IMR-90 (cell line): ENCODE data around the gene PKHD1. TPM values are rescaled to one million over a fixed set of nuclear protein-coding genes. Genes with fewer than 3 reads are reported as not detected.

Experiments used
- ATAC-seq: fragments of 200-7000 bp; cut with Tn5 transposase; 2 replicates; pipeline ENCODE4 v1.9.1; 2020; ENCODE audit warnings: low read depth, mild to moderate bottlenecking, moderate library complexity
- BruUV-seq: library from RNA; stranded (reverse); fragments of 400-500 nt; replicated peaks from 2 replicates; lab custom pipeline; 2021; lab: Mats Ljungman, UMichigan
- CTCF ChIA-PET: fragments of 300-600 bp; formaldehyde crosslinking; extraction: SDS; loops from one replicate; lab custom pipeline; 2021; ENCODE audit warnings: antibody characterized with exemption; lab: Yijun Ruan, JAX
- POLR2A ChIA-PET: fragments of 300-600 bp; sonication (Branson Sonifier 250); formaldehyde crosslinking; loops from one replicate; lab custom pipeline; 2022; ENCODE audit warnings: antibody characterized with exemption; ENCODE audit not compliant: unreplicated experiment; lab: Charles Lee
- DNase-seq: peaks from one replicate; pipeline ENCODE4 v3.0.0; 2013
- H2AFZ ChIP-seq: replicated peaks from 2 replicates; pipeline ENCODE3; 2013; ENCODE audit warnings: low read length, mild to moderate bottlenecking; ENCODE audit not compliant: poor library complexity
- H2AK5ac ChIP-seq: 2 replicates; pipeline ENCODE4 v1.6.1; 2013; ENCODE audit warnings: low read depth, low read length, inconsistent platforms
- H2AK9ac ChIP-seq: replicated peaks from 2 replicates; pipeline ENCODE3; 2013; ENCODE audit warnings: mild to moderate bottlenecking, low read depth, low read length, moderate library complexity; ENCODE audit not compliant: poor library complexity
- H2BK120ac ChIP-seq: 2 replicates; pipeline ENCODE4 v1.6.1; 2013; ENCODE audit warnings: low read depth, low read length, inconsistent platforms
- H2BK15ac ChIP-seq: 3 replicates; pipeline ENCODE4 v1.6.1; 2013; ENCODE audit warnings: low read depth, low read length, inconsistent platforms
- H2BK20ac ChIP-seq: 2 replicates; pipeline ENCODE4 v1.6.1; 2013; ENCODE audit warnings: low read depth, mild to moderate bottlenecking, inconsistent platforms, low read length, moderate library complexity
- H2BK5ac ChIP-seq: 2 replicates; pipeline ENCODE4 v1.6.1; 2013; ENCODE audit warnings: mild to moderate bottlenecking, low read depth, low read length, inconsistent platforms; ENCODE audit not compliant: poor library complexity, severe bottlenecking
- H3K14ac ChIP-seq: replicated peaks from 2 replicates; pipeline ENCODE4 v1.6.1; 2013; ENCODE audit warnings: low read depth, low read length, inconsistent platforms
- H3K18ac ChIP-seq: 2 replicates; pipeline ENCODE4 v1.6.1; 2013; ENCODE audit warnings: low read depth, low read length, control low read depth
- H3K23ac ChIP-seq: 2 replicates; pipeline ENCODE4 v1.6.1; 2013; ENCODE audit warnings: low read depth, low read length, inconsistent platforms
- H3K27ac ChIP-seq: 2 replicates; pipeline ENCODE4 v1.5.1; 2013; ENCODE audit warnings: mild to moderate bottlenecking, control low read depth, low read length; ENCODE audit not compliant: insufficient read depth
- H3K27me3 ChIP-seq: 2 replicates; pipeline ENCODE4 v1.6.1; 2013; ENCODE audit warnings: low read length; ENCODE audit not compliant: control insufficient read depth, insufficient read depth
- H3K36me3 ChIP-seq: 2 replicates; pipeline ENCODE4 v1.6.1; 2013; ENCODE audit warnings: low read length, mixed read lengths; ENCODE audit not compliant: control insufficient read depth, insufficient read depth
- H3K4ac ChIP-seq: 2 replicates; pipeline ENCODE4 v1.6.1; 2013; ENCODE audit warnings: low read depth, low read length, inconsistent platforms
- H3K4me1 ChIP-seq: 2 replicates; pipeline ENCODE4 v1.6.1; 2013; ENCODE audit warnings: low read length, mixed read lengths; ENCODE audit not compliant: control insufficient read depth, insufficient read depth
- H3K4me2 ChIP-seq: 2 replicates; pipeline ENCODE4 v1.6.1; 2013; ENCODE audit warnings: low read depth, mild to moderate bottlenecking, control low read depth, low read length, moderate library complexity
- H3K4me3 ChIP-seq: 2 replicates; pipeline ENCODE4 v1.5.1; 2013; ENCODE audit warnings: low read depth, mild to moderate bottlenecking, control low read depth, low read length, moderate library complexity; ENCODE audit not compliant: insufficient read depth
- H3K56ac ChIP-seq: 2 replicates; pipeline ENCODE4 v1.6.1; 2013; ENCODE audit warnings: low read length, inconsistent platforms; ENCODE audit not compliant: insufficient read depth; ENCODE audit errors: extremely low read depth
- H3K79me1 ChIP-seq, 2 experiments: 2 replicates each; pipeline ENCODE4 v1.6.1; 2013; ENCODE audit warnings: low read length in 2 of 2, inconsistent platforms in 1 of 2, low read depth in 1 of 2
- H3K9ac ChIP-seq: 2 replicates; pipeline ENCODE4 v1.6.1; 2013; ENCODE audit warnings: low read depth, low read length, control low read depth
- H3K9me1 ChIP-seq: 2 replicates; pipeline ENCODE4 v1.6.1; 2013; ENCODE audit warnings: low read length, inconsistent platforms; ENCODE audit not compliant: insufficient read depth
- H3K9me3 ChIP-seq: 2 replicates; pipeline ENCODE4 v1.6.1; 2013; ENCODE audit warnings: low read length; ENCODE audit not compliant: control insufficient read depth, insufficient read depth
- H4K20me1 ChIP-seq: 2 replicates; pipeline ENCODE4 v1.6.1; 2013; ENCODE audit warnings: low read length, inconsistent platforms; ENCODE audit not compliant: insufficient read depth
- H4K5ac ChIP-seq: 2 replicates; pipeline ENCODE4 v1.6.1; 2013; ENCODE audit warnings: mild to moderate bottlenecking, low read depth, low read length, control low read depth
- H4K8ac ChIP-seq, 2 experiments: 2 replicates each; pipeline ENCODE4 v1.6.1; 2013; ENCODE audit warnings: low read depth in 2 of 2, low read length in 2 of 2, control low read depth in 1 of 2, inconsistent platforms in 1 of 2
- H4K91ac ChIP-seq: 2 replicates; pipeline ENCODE4 v1.6.1; 2013; ENCODE audit warnings: low read depth, low read length, inconsistent platforms; ENCODE audit not compliant: insufficient read depth
- CEBPB ChIP-seq: IDR thresholded peaks from 2 replicates; pipeline ENCODE4 v1.6.1; 2012; ENCODE audit warnings: low read depth, low read length, improper control_type of control experiment
- MAFK ChIP-seq: IDR thresholded peaks from 2 replicates; pipeline ENCODE4 v1.6.1; 2012; ENCODE audit warnings: low read depth, low read length, improper control_type of control experiment
- MAZ ChIP-seq: IDR thresholded peaks from 2 replicates; pipeline ENCODE4 v1.6.1; 2012; ENCODE audit warnings: low read depth, mild to moderate bottlenecking, low read length, improper control_type of control experiment, moderate library complexity, borderline replicate concordance
- WGBS, 2 experiments: methylation state at CpG; one replicate each; pipeline versions ENCODE4 v1.1.5 to v1.1.7; 2013; ENCODE audit warnings: missing lambda C conversion rate in 2 of 2; ENCODE audit not compliant: insufficient read length in 1 of 2; ENCODE audit errors: extremely low coverage in 2 of 2; 5-methylcytosine and 5-hydroxymethylcytosine counted together
- dilution Hi-C: fragments of 300-500 bp; cut with HindIII; formaldehyde crosslinking; loops from one replicate; pipeline ENCODE4 v1.14.3; 2018; ENCODE audit warnings: low sequenced_read_pairs; ENCODE audit not compliant: unreplicated experiment
- in situ Hi-C: fragments of 300-500 bp; cut with MboI; formaldehyde crosslinking; loops from 3 replicates; pipeline ENCODE4 v1.14.3; 2019; ENCODE audit warnings: low sequenced_read_pairs, inconsistent platforms, mixed read lengths
- intact Hi-C: fragments of 100-400 bp; cut with micrococcal nuclease; formaldehyde crosslinking; loops from 2 replicates; pipeline ENCODE4 v1.10.0; 2022
- polyA plus RNA-seq, 3 experiments: library from polyadenylated mRNA; depleted of rRNA; stranded (reverse); fragments of >200 nt; gene quantifications; 2 replicates each; pipeline ENCODE4 v1.2.3, GENCODE V29; 2012; ENCODE audit warnings: low replicate concordance in 1 of 3
- total RNA-seq: library from RNA; depleted of rRNA; stranded (reverse); fragments of >200 nt; gene quantifications from 2 replicates; pipeline ENCODE4 v1.2.3, GENCODE V29; 2012

Gene PKHD1
- total and polyA plus RNA-seq, 2 of the 4 experiments (the other 2 are of a cell fraction), result not detected

- H3K79me1 ChIP-seq, result no peaks in the 10 kb centered on the region
- no peak overlapping the region for H3K56ac ChIP-seq
- no peaks in the 10 kb centered on the region for H4K20me1 ChIP-seq
- H3K14ac ChIP-seq, result no peak overlapping the region
- no peak overlapping the region for H3K4me2 ChIP-seq
- DNase-seq (no peak), ATAC-seq (no peak)
- ChIA-PET POLR2A (no interaction called here), CTCF (interaction anchor here (0.6 kb wide), 1 partner anchor 883 kb away, joined by 3 read pairs; no protein-coding TSS in a partner anchor)
- no peak overlapping the region for H4K5ac ChIP-seq
- no peaks in the 10 kb centered on the region for H3K27me3 ChIP-seq
- TF ChIP-seq CEBPB, result no peak
- no peak for TF ChIP-seq MAFK
- TF ChIP-seq MAZ, result no peak
- no peak overlapping the region for H2BK5ac ChIP-seq
- BruUV-seq, result no TSS peak
- no peaks in the 10 kb centered on the region for H3K36me3 ChIP-seq
- no peak overlapping the region for H2BK15ac ChIP-seq
- H2BK20ac ChIP-seq, result no peak overlapping the region
- dilution Hi-C loops (no loop called here), in situ Hi-C loops (no loop called here), intact Hi-C loops (no loop called here)
- no CpG with 5 or more reads among the region's 7 CpGs for WGBS, 2 experiments
- no peaks in the 10 kb centered on the region for H3K9me1 ChIP-seq
- no peak overlapping the region for H3K18ac ChIP-seq
- no peak overlapping the region for H3K9ac ChIP-seq
- no peaks in the 10 kb centered on the region for H3K9me3 ChIP-seq
- no peak overlapping the region for H2BK120ac ChIP-seq
- H3K23ac ChIP-seq, result no peak overlapping the region
- no peak overlapping the region for H2AK5ac ChIP-seq
- no peak overlapping the region for H4K8ac ChIP-seq
- no peak overlapping the region for H3K27ac ChIP-seq
- H3K4me1 ChIP-seq, result no peaks in the 10 kb centered on the region
- H2AK9ac ChIP-seq, result no peak overlapping the region
- H4K91ac ChIP-seq, result no peak overlapping the region
- H3K4me3 ChIP-seq, result no peak overlapping the region
- no peak overlapping the region for H3K4ac ChIP-seq
- H2AFZ ChIP-seq, result no peak overlapping the region
These were observed 32.0 kb downstream of the PKHD1 start for GRCh38 chr6:52055451-52055850.
